ENCODE measurements around the gene PIP4K2B.

Gene PIP4K2B

DNA sequence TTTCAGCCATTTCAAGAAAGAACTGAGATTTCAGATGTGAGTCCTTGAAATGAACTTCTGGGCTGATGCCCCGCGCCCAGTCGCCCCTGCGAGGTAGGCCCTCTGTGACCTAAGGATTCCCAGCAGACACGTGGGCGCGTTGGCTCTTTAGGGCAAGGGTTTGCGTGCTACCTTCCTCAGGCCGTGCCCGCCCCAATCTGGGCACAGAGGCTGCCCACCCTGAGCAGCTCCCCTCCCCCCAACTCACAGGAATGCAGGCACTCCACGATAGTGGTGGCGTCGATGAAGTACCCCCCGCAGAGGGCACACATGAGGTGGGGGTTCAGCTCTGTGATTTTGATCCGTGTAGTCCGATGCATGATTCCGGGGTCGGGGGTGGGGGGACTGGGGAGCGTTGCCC is 59.3 kb downstream of the PIP4K2B start:
- no peak for DNase-seq (ENCODE audit: low read depth in 2 of 2)
- no peak for TF ChIP-seq CTCF (IDR thresholded peaks at IDR 0.05; ENCODE audit: low read depth, low read length)
- H3K4me3 ChIP-seq (replicated peaks in 1 of 2; ENCODE audit: low read depth in 2 of 2, low read length in 2 of 2), result no peak overlapping the region

GRCh38 chr17:38739305-38739704 is 60.1 kb downstream of the PIP4K2B start:
- DNase-seq (ENCODE audit: low read depth in 2 of 2), result no peak
- TF ChIP-seq CTCF (IDR thresholded peaks at IDR 0.05; ENCODE audit: low read depth, low read length), result no peak
- no peak overlapping the region for H3K4me3 ChIP-seq (replicated peaks in 1 of 2; ENCODE audit: low read depth in 2 of 2, low read length in 2 of 2)

DNA sequence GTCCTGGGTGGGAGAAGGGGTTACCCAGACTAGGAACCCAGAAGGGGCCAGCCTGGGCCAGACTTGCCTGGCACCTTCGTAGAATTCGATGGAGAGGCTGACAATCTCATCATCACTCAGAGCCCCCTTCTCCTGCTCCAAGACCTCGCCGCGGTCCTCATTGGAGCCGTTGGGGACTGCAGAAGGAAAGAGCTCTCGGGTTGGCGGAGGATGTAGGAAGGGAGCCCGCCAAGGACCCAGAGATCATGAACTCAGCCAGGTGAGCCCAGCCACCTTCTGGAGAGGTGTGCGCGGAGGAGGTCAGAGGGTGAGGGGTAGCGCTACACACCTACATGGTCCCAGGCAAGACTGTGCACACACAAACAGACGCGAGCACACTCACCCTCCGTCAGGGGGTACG is 60.7 kb downstream of the PIP4K2B start:
- no peak overlapping the region for H3K4me3 ChIP-seq (replicated peaks in 1 of 2; ENCODE audit: low read depth in 2 of 2, low read length in 2 of 2)
- no peak for TF ChIP-seq CTCF (IDR thresholded peaks at IDR 0.05; ENCODE audit: low read depth, low read length)
- no peak for DNase-seq (ENCODE audit: low read depth in 2 of 2)

DNA sequence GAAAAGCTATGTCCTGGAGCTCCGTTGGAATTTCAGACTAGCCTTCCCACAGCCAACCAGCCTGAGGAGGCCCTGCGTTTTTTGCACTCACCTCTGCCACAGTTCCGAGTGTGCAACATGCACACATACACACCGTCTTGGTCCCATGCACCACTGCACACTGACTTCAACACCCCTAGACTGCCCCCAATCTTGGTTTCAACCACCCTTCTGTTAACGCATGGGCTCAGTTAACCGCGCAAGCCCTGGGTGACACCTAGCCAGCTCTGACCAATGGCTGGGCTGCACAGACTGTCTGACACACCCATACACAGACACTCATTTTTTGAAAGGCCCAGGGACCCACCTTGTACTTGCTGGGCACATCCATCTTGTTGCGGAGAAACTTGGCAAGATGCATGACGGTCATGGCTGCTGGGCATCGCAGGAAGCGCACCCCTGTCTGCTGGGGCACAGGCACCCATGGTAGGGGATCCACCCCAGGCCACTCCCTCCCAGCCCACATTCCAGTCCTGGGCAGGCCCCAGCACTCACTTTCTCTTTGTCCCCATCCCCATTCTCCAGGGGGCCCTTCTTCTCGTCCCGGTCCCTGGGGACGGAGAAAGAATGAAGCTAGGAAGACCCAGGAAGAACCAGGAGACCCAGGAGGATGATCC is 61.2 kb downstream of the PIP4K2B start:
- DNase-seq (ENCODE audit: low read depth in 2 of 2), result no peak
- no peak for TF ChIP-seq CTCF (IDR thresholded peaks at IDR 0.05; ENCODE audit: low read depth, low read length)
- H3K4me3 ChIP-seq (replicated peaks in 1 of 2; ENCODE audit: low read depth in 2 of 2, low read length in 2 of 2), result no peak overlapping the region

- peak; percentile 44 to 46 for DNase-seq (ENCODE audit: low read depth in 2 of 2)
- H3K4me3 ChIP-seq (replicated peaks in 1 of 2; ENCODE audit: low read depth in 2 of 2, low read length in 2 of 2), result no peak overlapping the region
- TF ChIP-seq CTCF (IDR thresholded peaks at IDR 0.05; ENCODE audit: low read depth, low read length), result peak; percentile 92
These were observed 64.0 kb downstream of the PIP4K2B start for GRCh38 chr17:38735161-38735997.

DNA sequence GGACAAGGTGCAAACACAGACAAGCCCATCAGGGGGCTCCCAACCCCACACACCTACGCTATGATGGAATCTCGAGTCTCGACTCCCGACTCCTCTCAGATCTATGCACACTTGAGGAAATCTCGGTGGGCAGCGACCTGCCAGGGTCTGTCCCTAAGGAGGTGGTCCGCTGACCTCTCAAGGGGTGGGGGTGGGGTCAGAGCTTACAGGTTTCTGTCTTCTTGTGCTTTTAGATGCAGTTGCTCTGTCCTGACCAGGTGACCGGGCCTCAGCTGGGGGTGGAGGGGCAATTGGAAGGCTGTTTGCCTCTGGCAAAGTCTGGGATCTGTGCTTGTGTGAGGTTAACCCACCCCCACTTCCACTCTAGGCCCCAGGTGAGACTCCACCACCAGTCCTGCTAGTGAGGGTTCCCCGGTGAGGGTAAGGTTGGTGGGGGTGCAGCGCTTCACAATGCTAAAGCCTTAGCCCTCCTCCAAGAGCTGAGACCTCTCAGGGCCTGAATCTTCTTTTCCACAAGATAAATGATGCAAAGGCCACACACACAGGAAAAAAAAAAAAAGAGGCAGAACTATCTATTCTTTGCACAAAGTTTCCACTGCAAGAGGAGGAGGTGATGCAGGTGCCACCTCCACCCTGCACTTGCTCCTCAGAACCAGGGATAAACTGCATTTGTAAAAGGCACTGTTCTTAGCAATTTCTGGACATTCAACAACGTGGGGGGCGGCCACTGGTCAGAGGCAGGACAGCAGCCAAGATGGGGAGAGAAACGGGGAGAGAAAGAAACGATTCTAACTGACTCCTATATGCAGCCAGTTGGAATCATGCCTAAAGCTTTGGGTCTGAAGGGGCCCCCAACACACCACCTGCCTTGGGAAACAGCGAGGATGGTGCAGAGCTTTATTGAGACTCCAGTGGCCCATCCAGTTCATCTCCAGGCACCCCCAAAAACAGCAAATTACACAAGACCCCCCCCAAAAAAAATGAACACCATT is 65.1 kb downstream of the PIP4K2B start:
- peak; percentile 11 for TF ChIP-seq CTCF (IDR thresholded peaks at IDR 0.05; ENCODE audit: low read depth, low read length)
- DNase-seq (ENCODE audit: low read depth in 2 of 2), result no peak
- H3K4me3 ChIP-seq (replicated peaks in 1 of 2; ENCODE audit: low read depth in 2 of 2, low read length in 2 of 2), result no peak overlapping the region
